Activated CD4-positive, alpha-beta T cell treated with anti-CD3 and anti-CD28 coated beads for 48 hours (primary cell): ENCODE measurements around the gene MT1B.

Experiments used
- DNase-seq: peaks from one replicate; pipeline ENCODE4 v3.0.0-alpha.2; 2020

The MT1B gene

GRCh38 chr16:56651586-56651985 lies at the start of gene MT1B:
MT1B (plus strand) TSS chr16:56651886; CDS start chr16:56651954, 68 bp downstream.
- no peak for DNase-seq

GRCh38 chr16:56603589-56603988 lies 48.1 kb upstream of the MT1B start:
- DNase-seq = peak; percentile 23

GRCh38 chr16:56604966-56605365 lies 46.7 kb upstream of the MT1B start:
- DNase-seq = no peak

- DNase-seq = no peak
Measured at GRCh38 chr16:56605475-56605874, 46.2 kb upstream of the MT1B start.

GRCh38 chr16:56606071-56606475 lies 45.6 kb upstream of the MT1B start:
- peak; percentile 37 for DNase-seq

GRCh38 chr16:56606476-56607108 lies 45.1 kb upstream of the MT1B start:
- DNase-seq = no peak

- DNase-seq = no peak
Measured at GRCh38 chr16:56607109-56607618, 44.5 kb upstream of the MT1B start.

- no peak for DNase-seq
Measured at GRCh38 chr16:56607675-56608042, 44.0 kb upstream of the MT1B start.

GRCh38 chr16:56608043-56608875 lies 43.4 kb upstream of the MT1B start, which contains the start of gene MT2A:
MT2A (plus strand) TSS chr16:56608584; CDS start chr16:56608656, 72 bp downstream.
- peak; percentile 95 for DNase-seq

GRCh38 chr16:56608876-56609462 lies 42.7 kb upstream of the MT1B start:
- DNase-seq = peak; percentile 26

- DNase-seq = peak; percentile 88
Measured at GRCh38 chr16:56609463-56609921, 42.2 kb upstream of the MT1B start.

- DNase-seq = peak; percentile 88
Measured at GRCh38 chr16:56610017-56610608, 41.6 kb upstream of the MT1B start.

GRCh38 chr16:56610609-56611111 lies 41.0 kb upstream of the MT1B start:
- DNase-seq = no peak

- peak; percentile 28 for DNase-seq
Measured at GRCh38 chr16:56611281-56611833, 40.3 kb upstream of the MT1B start.

GRCh38 chr16:56613706-56614105 lies 38.0 kb upstream of the MT1B start:
- no peak for DNase-seq

GRCh38 chr16:56614549-56614991 lies 37.1 kb upstream of the MT1B start:
- peak; percentile 52 for DNase-seq

GRCh38 chr16:56615353-56615752 lies 36.3 kb upstream of the MT1B start:
- no peak for DNase-seq

- DNase-seq = no peak
Measured at GRCh38 chr16:56616608-56617211, 35.0 kb upstream of the MT1B start.

GRCh38 chr16:56617212-56618085 lies 34.2 kb upstream of the MT1B start:
- peak; percentile 84 for DNase-seq

GRCh38 chr16:56618138-56618537 lies 33.5 kb upstream of the MT1B start:
- no peak for DNase-seq

GRCh38 chr16:56620339-56620897 lies 31.3 kb upstream of the MT1B start:
- DNase-seq = no peak
